NK-92 treated with Interleukin-12 subunit alpha and Interleukin-12 subunit beta, amount 100 ng/mL, for 24 hours (cell line): ENCODE results near the gene DDX39A.
A peak's percentile ranks its signal among the peaks of the same experiment; 100 is the strongest.
"Not testable (repeated sequence)": the region's sequence is repeated elsewhere in the genome, so short reads cannot be mapped to it uniquely, and the experiment has no call there.

Source experiments
- DNase-seq: peaks from one replicate; lab custom pipeline; 2025; lab: John Stamatoyannopoulos, UW

Gene DDX39A

GRCh38 chr19:14419106-14419813, at the start of gene DDX39A:
Gene DDX39A, minus strand, starts transcription at chr19:14419341. Its CDS starts 6,121 bp downstream, at chr19:14413220.
- peak; percentile 97 for DNase-seq

DNA sequence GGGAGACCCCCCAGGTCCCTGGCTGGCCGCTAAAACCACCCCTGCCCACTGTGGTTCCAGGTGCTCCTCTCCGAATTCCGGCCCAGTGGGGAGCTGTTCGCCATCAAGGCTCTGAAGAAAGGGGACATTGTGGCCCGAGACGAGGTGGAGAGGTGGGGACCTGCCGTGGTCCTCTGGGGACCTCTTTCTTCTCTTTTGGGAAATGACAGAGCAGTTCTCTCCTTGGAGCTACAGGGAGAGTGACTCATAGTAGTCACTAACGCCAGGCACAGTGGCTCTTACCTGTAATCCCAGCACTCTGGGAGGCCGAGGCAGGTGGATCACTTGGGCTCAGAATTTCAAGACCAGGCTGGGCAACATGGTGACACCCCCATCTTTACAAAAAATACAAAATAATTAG, 48.7 kb upstream of the DDX39A start:
- DNase-seq = no peak

GRCh38 chr19:14467391-14467790, 48.2 kb upstream of the DDX39A start:
- DNase-seq = no peak

DNA sequence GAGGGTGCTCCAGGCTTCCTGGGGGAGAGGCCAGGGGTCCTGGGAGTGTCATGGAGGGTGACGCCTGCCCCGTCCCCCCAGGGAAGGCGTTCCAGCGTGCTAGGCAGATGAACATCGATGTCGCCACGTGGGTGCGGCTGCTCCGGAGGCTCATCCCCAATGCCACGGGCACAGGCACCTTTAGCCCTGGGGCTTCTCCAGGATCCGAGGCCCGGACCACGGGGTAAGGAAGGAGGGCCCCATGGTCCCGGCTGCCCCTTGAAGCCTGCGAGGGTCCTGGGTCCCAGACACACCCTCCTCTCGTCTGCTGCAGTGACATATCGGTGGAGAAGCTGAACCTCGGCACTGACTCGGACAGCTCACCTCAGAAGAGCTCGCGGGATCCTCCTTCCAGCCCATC, 44.6 kb upstream of the DDX39A start:
- no peak for DNase-seq

GRCh38 chr19:14462401-14462800, 43.3 kb upstream of the DDX39A start:
- not testable (repeated sequence) for DNase-seq

DNA sequence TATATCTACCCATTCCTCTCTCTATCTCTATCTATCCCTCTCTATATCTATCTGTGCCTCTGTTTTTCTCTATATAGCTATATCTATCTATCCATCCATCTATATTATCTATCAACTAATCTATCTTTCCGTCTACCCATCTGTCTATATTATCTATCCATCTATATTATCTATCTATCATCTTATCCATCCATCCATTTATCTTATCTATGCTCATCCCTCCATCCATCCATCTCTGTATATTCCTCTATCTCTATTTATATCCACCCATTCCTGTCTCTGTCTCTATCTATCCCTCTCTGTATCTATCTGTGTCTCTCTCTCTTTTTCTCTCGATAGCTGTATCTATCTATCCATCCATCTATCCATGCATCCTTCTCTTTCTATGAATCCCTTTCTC, 41.8 kb upstream of the DDX39A start:
- no peak for DNase-seq

- peak; percentile 70 for DNase-seq
Measured at GRCh38 chr19:14459703-14460102, 40.6 kb upstream of the DDX39A start.

DNA sequence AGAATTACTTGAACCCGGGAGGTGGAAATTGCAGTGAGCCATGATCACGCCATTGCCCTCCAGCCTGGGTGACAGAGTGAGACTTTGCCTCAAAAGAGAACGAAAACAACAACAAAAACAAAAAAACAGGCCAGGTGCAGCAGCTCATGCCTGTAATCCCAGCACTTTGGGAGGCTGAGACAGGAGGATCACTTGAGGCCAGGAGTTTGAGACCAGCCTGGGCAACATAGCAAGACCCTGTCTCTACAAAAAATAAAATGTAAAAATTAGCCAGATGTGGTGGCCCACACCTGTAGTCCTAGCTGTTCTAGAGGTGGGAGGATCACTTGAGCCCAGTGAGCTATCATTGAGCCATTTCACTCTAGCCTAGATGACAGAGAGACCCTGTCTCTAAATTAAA, 33.2 kb upstream of the DDX39A start:
- not testable (repeated sequence) for DNase-seq

DNA sequence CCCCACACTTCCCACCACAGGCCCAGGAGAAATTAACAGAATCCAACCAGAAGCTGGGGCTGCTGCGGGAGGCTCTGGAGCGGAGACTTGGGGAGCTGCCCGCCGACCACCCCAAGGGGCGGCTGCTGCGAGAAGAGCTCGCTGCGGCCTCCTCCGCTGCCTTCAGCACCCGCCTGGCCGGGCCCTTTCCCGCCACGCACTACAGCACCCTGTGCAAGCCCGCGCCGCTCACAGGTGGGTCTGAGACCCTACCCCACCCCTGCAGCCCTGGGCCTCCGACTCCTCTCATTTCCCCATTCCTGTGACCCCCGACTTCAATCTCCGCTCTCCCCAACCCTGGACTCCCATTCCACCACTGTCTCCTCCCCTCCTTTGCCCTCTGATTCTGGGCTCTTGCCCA, 31.7 kb upstream of the DDX39A start:
- DNase-seq = no peak

GRCh38 chr19:14450168-14450874, 31.2 kb upstream of the DDX39A start:
- no peak for DNase-seq

DNA sequence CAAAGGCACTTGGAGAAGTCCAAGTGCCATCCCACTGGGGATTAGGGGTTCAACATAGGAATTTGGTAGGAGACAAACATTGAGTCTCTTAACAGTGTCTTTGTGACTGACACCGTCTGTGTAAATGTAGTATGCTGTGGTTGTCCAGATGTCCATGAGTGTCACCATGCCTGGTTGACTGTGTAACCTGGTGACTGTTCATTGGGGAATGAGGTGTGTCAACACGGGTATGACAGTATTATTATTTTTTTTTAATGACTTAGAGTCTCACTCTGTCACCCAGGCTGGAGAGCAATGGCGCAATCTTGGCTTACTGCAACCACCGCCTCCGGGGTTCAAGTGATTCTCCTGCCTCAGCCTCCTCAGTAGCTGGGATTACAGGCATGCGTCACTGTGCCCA, 30.2 kb upstream of the DDX39A start:
- DNase-seq = no peak

- no peak for DNase-seq
Measured at GRCh38 chr19:14446336-14447036, 27.3 kb upstream of the DDX39A start.

DNA sequence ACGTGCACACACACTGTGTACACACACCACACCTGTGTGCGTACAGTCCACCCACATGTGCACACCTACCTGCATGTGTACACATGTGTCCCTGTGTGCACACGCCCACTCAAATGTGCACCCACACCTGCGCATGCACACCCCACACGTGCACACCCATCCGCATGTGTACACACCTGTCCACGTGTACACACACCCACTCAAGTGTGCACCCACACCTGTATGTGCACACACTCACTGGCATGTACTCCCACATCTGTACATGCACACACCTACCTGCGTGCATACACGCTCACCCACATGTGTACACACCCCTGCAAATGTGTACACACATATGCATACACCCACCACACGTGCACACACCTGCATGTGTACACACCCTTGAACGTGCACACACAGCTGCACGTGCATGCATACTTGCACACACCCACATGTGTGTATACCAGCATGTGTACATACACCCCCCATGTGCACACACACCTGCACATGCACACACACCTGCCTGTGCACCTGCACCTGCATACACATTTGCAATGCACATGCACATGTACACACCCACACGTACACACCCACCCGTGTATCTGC, 24.6 kb upstream of the DDX39A start:
- no peak for DNase-seq

- DNase-seq = no peak
Measured at GRCh38 chr19:14442891-14443631, 23.9 kb upstream of the DDX39A start.

DNA sequence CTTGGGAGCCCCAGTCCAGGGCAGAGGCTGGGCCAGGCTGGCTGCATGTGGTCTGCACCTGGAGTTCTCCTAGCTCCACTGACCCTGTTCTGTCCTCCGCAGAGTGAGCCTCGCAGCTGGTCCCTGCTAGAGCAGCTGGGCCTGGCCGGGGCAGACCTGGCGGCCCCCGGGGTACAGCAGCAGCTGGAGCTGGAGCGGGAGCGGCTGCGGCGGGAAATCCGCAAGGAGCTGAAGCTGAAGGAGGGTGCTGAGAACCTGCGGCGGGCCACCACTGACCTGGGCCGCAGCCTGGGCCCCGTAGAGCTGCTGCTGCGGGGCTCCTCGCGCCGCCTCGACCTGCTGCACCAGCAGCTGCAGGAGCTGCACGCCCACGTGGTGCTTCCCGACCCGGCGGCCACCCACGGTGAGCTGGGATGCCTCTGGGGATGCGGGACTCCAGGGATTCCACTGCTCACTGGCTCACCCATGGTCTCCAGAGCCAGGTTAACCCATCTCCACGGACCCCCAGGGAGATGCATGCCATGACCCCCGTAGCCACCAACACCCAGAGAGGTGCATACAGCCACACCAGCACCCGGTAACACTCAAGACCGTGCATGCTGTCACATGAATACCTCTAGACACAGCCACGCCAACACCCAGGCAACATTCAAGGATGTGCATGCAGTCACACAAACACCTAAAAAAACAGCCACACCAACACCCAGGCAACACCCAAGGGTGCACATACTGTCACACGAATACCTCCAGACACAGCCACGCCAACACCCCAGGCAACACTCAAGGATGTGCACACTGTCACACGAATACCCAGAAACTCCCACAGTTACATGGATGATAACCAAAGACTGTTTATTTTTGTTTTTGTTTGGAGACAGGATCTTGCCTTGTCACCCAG, 22.1 kb upstream of the DDX39A start:
- no peak for DNase-seq

- DNase-seq = peak; percentile 73
Measured at GRCh38 chr19:14440049-14440448, 20.9 kb upstream of the DDX39A start.

GRCh38 chr19:14439014-14439413, 19.9 kb upstream of the DDX39A start:
- no peak for DNase-seq

- no peak for DNase-seq
Measured at GRCh38 chr19:14437578-14438140, 18.5 kb upstream of the DDX39A start.

GRCh38 chr19:14435320-14436050, 16.3 kb upstream of the DDX39A start:
- no peak for DNase-seq
